ENCODE data around the gene RBBP4. TPM values are rescaled to one million over a fixed set of nuclear protein-coding genes. Genes with fewer than 3 reads are reported as not detected.
A peak's percentile ranks its signal among the peaks of the same experiment; 100 is the strongest.

RBBP4 gene
- total and polyA plus RNA-seq, 2 of the 13 experiments (the other 11 are each of a cell fraction or from before 2014, with no cell fraction given) = 64.4 to 166 TPM

- no peak for TF ChIP-seq ARID3A (IDR thresholded peaks at IDR 0.05; ENCODE audit: low read depth, low read length)
- TF ChIP-seq CSRNP1 (CRISPR knock-in tag; IDR thresholded peaks at IDR 0.05) = no peak
- no peak for TF ChIP-seq PBX2 (CRISPR knock-in tag; IDR thresholded peaks at IDR 0.05)
- TF ChIP-seq ZSCAN29 (CRISPR knock-in tag; conservative IDR thresholded peaks at IDR 0.05) = no peak
- no peak for TF ChIP-seq GRHL1 (CRISPR knock-in tag; conservative IDR thresholded peaks at IDR 0.05)
- 0 out of 2 replicates have a peak, but pooled peaks have one; percentile 66 for TF ChIP-seq ZNF615 (CRISPR knock-in tag; IDR thresholded peaks at IDR 0.05; ENCODE audit: borderline replicate concordance)
- TF ChIP-seq HOXA9 (CRISPR knock-in tag; IDR thresholded peaks at IDR 0.05; ENCODE audit: borderline replicate concordance) = no peak
- no peak for TF ChIP-seq GTF2F1 (IDR thresholded peaks at IDR 0.05; ENCODE audit: low read length)
- no peak for TF ChIP-seq ZEB1 (IDR thresholded peaks at IDR 0.05; ENCODE audit: insufficient replicate concordance, low read depth)
- TF ChIP-seq ZSCAN20 (CRISPR knock-in tag; IDR thresholded peaks at IDR 0.05; ENCODE audit: borderline replicate concordance) = no peak
- no peak for TF ChIP-seq ZNF280B (CRISPR knock-in tag; IDR thresholded peaks at IDR 0.05; ENCODE audit: borderline replicate concordance)
- peak; percentile 1; the same call in 1 of the 2 replicates for TF ChIP-seq KMT2A (CRISPR knock-in tag; IDR thresholded peaks at IDR 0.05)
- no peak for TF ChIP-seq TSC22D2 (CRISPR knock-in tag; IDR thresholded peaks at IDR 0.05; ENCODE audit: borderline replicate concordance)
- no peak for TF ChIP-seq ZNF775 (CRISPR knock-in tag; IDR thresholded peaks at IDR 0.05; ENCODE audit: borderline replicate concordance)
- TF ChIP-seq NKX3-1 (CRISPR knock-in tag; IDR thresholded peaks at IDR 0.05) = no peak
- no peak for TF ChIP-seq CCAR2 (optimal IDR thresholded peaks at IDR 0.05; ENCODE audit: low read depth, low read length)
- TF ChIP-seq SKI (IDR thresholded peaks at IDR 0.05; ENCODE audit: partially characterized antibody) = no peak
- TF ChIP-seq ZUFSP (CRISPR knock-in tag; IDR thresholded peaks at IDR 0.05; ENCODE audit: borderline replicate concordance) = no peak
- no peak for TF ChIP-seq ZNF749 (CRISPR knock-in tag; IDR thresholded peaks at IDR 0.05; ENCODE audit: borderline replicate concordance)
- no peak for TF ChIP-seq ZNF326 (CRISPR knock-in tag; IDR thresholded peaks at IDR 0.05; ENCODE audit: borderline replicate concordance)
These were observed 708 bp upstream of the RBBP4 start, which contains the start of gene ZBTB8OS (continued) for GRCh38 chr1:32650248-32650751.
